MM.1S (cell line): ENCODE data around the gene RHOT1.

Experiments used
- EZH2 ChIP-seq: fragments of 300-600 bp; sonication (generic); optimal IDR thresholded peaks from 2 replicates; pipeline ENCODE3; 2017; ENCODE audit warnings: low read depth, mild to moderate bottlenecking, antibody characterized with exemption, low read length, mixed read lengths
- TF ChIP-seq, protein P1 (sequence below): fragments of 300-600 bp; sonication (generic); IDR thresholded peaks from 2 replicates; pipeline ENCODE4 v1.5.1; 2016; ENCODE audit warnings: antibody characterized with exemption, low read length, mixed read lengths

DNA sequence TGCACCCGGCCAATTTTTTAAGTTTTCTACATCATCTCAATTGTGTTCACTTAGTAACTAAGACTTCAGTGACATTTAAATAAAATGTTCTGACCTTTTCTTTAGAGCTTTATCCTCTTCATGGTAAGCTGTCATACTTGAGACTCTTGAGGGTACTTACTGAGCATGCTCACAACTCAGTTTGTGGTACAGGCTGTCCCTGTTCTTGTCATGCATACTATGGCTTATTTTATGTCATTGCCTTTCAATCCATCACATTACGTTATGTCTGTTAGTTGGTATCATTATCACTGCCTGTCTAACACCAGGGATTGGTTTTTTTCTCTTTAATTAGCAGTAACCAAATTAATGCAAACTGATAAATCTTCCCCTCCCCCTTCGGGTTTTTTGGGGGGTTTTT, 81.4 kb downstream of the RHOT1 start:
- TF ChIP-seq, protein P1, sequence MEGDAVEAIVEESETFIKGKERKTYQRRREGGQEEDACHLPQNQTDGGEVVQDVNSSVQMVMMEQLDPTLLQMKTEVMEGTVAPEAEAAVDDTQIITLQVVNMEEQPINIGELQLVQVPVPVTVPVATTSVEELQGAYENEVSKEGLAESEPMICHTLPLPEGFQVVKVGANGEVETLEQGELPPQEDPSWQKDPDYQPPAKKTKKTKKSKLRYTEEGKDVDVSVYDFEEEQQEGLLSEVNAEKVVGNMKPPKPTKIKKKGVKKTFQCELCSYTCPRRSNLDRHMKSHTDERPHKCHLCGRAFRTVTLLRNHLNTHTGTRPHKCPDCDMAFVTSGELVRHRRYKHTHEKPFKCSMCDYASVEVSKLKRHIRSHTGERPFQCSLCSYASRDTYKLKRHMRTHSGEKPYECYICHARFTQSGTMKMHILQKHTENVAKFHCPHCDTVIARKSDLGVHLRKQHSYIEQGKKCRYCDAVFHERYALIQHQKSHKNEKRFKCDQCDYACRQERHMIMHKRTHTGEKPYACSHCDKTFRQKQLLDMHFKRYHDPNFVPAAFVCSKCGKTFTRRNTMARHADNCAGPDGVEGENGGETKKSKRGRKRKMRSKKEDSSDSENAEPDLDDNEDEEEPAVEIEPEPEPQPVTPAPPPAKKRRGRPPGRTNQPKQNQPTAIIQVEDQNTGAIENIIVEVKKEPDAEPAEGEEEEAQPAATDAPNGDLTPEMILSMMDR, result no peak
- no peak for TF ChIP-seq EZH2
